Epithelial cell of proximal tubule (primary cell): ENCODE measurements around the gene PPFIA4. TPM values are rescaled to one million over a fixed set of nuclear protein-coding genes. Genes with fewer than 3 reads are reported as not detected.
A peak's percentile ranks its signal among the peaks of the same experiment; 100 is the strongest.

Experiments
- DNase-seq: peaks from one replicate; pipeline ENCODE4 v3.0.0-alpha.2; 2011; ENCODE audit warnings: low read depth
- H3K4me3 ChIP-seq: 2 replicates; pipeline ENCODE4 v1.5.1; 2011; ENCODE audit warnings: low read depth, mild to moderate bottlenecking, low read length
- total RNA-seq: library from RNA; depleted of rRNA; stranded (reverse); fragments of >200 nt; gene quantifications from 2 replicates; pipeline ENCODE4 v1.2.3, GENCODE V29; 2015
- TF ChIP-seq, protein P1 (sequence below): conservative IDR thresholded peaks from 2 replicates; pipeline ENCODE4 v1.5.1; 2012; ENCODE audit warnings: low read depth, mild to moderate bottlenecking, low read length

Gene PPFIA4
- total RNA-seq, 1 donor from 2014 or later, result 11.6 TPM

DNA sequence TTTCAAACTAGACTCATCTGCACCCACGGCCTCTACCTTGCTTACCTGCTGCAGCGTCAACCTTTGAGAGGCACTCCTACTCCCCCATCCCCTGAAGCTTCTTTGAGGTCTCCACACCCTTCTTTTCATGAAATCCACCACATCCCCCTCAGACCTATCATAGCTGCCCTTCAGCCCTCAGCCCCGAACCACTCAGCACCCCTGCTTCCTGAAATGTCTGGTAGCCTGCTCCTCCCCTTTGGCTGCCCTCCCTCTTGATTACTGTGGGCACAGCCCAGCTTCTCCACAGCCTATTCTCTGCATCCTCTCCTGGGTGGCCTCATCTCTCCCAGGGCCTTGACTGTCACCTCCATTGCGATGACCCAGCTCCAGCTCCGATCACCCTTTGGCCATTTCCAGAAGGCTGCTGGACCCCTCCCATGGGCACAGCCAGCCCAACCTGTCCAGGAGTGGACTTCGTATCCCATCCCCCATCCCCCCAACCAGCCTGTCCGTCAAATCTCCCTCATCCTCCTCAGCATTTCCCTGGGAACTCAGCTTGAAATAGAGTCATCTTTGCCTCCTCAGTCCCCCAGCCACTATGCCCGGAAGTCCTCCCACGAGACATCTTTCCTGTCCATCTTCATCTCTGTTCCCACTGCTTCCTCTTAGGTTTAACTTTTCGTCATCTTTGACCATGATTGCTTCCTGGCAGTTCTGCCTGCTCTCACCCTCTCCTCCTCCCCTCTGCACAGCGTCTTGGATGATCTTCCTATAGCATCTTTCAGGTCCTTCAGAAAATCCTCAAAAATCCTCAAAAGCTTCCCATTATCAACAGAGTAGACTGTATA, 95.1 kb downstream of the PPFIA4 start:
- TF ChIP-seq, protein P1, sequence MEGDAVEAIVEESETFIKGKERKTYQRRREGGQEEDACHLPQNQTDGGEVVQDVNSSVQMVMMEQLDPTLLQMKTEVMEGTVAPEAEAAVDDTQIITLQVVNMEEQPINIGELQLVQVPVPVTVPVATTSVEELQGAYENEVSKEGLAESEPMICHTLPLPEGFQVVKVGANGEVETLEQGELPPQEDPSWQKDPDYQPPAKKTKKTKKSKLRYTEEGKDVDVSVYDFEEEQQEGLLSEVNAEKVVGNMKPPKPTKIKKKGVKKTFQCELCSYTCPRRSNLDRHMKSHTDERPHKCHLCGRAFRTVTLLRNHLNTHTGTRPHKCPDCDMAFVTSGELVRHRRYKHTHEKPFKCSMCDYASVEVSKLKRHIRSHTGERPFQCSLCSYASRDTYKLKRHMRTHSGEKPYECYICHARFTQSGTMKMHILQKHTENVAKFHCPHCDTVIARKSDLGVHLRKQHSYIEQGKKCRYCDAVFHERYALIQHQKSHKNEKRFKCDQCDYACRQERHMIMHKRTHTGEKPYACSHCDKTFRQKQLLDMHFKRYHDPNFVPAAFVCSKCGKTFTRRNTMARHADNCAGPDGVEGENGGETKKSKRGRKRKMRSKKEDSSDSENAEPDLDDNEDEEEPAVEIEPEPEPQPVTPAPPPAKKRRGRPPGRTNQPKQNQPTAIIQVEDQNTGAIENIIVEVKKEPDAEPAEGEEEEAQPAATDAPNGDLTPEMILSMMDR, result no peak
- H3K4me3 ChIP-seq, result no peak overlapping the region
- DNase-seq, result no peak

DNA sequence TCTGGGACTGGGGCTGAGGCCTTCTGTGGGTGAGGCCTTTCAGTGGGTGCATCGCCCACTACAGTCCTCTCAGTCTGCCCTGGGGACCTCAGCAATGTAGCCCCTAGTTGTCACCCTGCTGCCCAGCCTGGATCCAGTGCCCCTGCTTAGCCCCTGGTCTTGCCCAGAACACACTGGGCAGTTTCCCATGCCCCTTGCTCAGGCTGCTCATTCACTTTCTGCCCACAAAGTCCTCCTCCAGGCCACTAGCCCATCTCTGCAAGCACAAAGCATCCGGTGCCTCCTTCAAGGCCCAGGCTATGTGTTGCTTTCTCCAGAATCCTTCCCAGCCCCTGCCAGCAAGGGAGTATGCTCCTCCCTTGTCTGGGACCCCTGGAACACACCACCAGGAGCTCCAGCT, 95.9 kb downstream of the PPFIA4 start:
- no peak overlapping the region for H3K4me3 ChIP-seq
- DNase-seq, result no peak
- TF ChIP-seq, protein P1, result no peak

DNA sequence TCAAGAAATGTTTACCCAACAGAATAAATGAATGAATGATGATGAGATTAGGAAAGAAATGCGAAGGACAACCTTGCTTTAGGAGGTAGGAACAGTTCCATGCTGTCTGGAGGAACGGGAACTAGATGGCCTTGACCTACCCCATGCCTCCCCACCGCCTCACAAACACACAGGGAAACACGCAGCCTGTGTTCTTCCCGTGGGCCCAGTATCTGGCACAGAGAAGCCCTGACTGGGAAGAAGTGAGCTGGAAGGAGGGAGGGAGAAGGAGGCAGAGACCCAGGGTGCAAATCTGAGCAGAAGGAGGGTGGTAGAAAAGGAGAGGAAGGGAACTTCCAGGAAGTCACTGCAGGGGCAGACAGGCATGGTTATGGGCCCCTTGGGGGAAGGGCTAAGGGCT, 97.7 kb downstream of the PPFIA4 start:
- no peak for DNase-seq
- TF ChIP-seq, protein P1, result no peak
- H3K4me3 ChIP-seq, result no peak overlapping the region

DNA sequence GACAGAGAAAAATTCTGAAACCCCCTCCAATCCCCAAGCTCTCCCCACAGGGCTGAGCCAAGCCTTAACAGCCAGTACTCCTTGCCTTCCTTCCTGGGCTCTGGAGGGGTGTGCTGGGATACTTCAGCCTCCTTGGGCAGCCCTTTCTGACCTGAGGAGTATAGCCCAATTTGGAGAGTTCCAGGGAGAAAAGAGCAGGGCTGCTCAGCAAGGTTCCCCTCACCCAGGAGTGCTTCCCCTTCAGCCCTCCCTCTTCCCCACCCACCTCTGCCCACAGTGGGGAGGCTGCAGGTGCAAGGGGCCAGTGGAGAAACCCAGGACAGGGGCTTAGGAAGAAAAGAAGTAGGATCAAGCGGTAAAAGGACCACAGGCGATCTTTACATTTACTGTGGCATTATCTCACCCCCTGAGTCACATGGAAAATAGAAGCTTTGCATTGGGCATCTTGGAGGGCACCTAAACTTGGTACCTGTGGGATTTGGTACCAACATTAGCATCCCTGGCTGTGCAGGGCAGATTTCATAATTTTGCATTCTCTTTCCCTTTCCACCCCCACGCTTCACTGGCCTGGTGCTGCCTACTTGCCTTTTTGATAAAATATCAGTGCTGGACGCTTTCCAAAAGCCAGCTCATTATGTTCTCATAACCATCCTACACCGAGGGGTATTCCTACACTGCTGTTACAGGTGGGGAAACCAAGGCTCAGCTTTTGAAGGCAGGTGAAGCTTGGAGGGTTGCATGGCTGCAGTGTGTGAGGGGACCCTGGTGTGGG, 98.4 kb downstream of the PPFIA4 start:
- H3K4me3 ChIP-seq, result no peak overlapping the region
- DNase-seq, result no peak
- TF ChIP-seq, protein P1, result no peak

DNA sequence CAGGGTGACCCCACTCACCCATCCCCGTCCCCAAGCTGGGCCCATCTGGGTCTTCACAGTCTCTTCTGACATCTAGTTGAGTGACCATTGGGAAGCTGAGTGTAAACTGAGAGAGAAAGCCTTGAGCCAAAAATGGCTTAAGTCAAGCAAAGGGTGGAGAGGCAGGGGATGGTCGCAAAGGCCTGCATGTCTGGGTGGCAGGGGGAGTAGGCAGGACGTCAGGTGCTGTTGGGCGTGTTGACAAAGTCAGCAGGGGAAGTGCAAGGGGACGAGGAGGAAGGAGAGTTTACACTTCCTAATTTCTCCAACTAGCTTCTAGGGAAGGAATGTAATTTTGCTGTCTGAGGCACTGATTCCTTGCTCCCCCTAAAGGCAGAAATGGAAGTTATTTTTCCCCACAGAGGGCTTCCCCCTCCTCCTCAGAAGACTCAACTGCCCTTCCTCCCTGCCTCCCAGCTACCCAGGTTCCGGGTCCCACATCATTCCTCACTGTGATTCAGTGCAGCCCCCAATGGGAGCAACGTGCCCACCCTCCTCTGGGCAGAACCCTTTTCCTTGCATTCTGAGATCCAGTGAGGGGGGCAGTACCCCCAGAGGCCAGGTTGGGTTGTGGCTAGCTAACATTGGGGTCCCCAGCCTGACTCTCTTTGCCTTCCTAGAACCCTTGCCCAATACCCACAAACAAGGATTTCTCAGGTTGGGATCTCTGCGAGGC, 100.0 kb downstream of the PPFIA4 start:
- DNase-seq, result no peak
- TF ChIP-seq, protein P1, result peak; percentile 66

DNA sequence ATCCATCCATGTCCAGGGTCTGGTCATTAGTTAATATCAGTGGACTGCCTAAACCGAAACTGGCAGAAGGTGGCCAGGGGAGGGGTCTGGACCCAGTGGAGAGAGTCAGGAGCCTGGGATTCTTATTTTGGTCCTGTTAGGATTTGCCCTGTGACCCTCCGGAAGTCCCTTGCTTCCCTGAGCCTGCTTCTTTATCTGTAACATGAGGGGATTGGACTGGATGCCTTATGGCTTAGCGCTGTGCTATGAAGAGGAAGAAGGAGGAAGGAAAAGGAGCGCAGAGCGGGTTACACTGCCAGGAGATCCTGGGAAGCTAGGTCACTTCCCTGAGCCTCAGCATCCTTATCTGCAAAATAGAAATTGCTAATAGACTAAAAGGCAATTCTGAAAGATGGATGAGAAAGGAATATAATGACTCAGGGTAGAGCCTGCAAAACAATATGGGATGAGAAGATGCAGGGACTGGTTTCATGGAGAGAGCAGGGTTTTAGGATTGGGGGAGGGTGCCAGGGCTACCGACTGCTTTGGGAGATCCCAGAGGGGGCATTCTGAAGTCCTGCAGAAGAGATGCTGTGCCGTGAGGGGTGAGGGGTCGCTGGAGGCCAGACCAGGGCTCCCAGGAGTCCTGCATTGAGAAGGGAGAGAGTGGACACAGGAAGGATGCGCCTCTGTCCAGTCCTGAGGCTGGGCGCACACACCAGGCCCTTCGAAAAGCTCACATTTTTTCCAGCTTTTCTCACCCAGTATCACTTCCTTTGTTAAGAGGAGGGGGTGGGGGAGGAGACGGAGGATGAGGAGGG, 100.8 kb downstream of the PPFIA4 start:
- DNase-seq, result no peak
- peak overlapping the region; percentile 65 for H3K4me3 ChIP-seq
- TF ChIP-seq, protein P1, result no peak

More for the DNA sequence above, 100.0 kb downstream of the PPFIA4 start:
- H3K4me3 ChIP-seq, result peak overlapping the region; percentile 65
